NB4 (cell line): ENCODE data around the gene LARP4B.

Experiments
- CTCF ChIP-seq: IDR thresholded peaks from one replicate; pipeline ENCODE4 v1.5.1; 2012; ENCODE audit warnings: low read depth, low read length
- MAX ChIP-seq: IDR thresholded peaks from 2 replicates; pipeline ENCODE4 v1.6.1; 2011; ENCODE audit warnings: low read depth, low read length
- POLR2A ChIP-seq: IDR thresholded peaks from 2 replicates; pipeline ENCODE4 v1.6.1; 2011; ENCODE audit warnings: mild to moderate bottlenecking; ENCODE audit not compliant: insufficient read length; ENCODE audit errors: extremely low read depth

- TF ChIP-seq MAX = no peak
- TF ChIP-seq POLR2A = no peak
- TF ChIP-seq CTCF = no peak
Observed at GRCh38 chr10:797179-797578, 134.3 kb downstream of the LARP4B start.
